Measurements from ENCODE around the gene EEIG2.

- TF ChIP-seq POLR2AphosphoS2 (conservative IDR thresholded peaks at IDR 0.05; ENCODE audit: low read length) (no peak), CEBPB (IDR thresholded peaks at IDR 0.05) (no peak), EP300 (IDR thresholded peaks at IDR 0.05) (no peak), SMC3 (IDR thresholded peaks at IDR 0.05) (peak; percentile 85)
- TF ChIP-seq, protein P1, sequence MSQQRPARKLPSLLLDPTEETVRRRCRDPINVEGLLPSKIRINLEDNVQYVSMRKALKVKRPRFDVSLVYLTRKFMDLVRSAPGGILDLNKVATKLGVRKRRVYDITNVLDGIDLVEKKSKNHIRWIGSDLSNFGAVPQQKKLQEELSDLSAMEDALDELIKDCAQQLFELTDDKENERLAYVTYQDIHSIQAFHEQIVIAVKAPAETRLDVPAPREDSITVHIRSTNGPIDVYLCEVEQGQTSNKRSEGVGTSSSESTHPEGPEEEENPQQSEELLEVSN (IDR thresholded peaks at IDR 0.05; ENCODE audit: borderline replicate concordance, low read depth): no peak
- TF ChIP-seq, protein P2, sequence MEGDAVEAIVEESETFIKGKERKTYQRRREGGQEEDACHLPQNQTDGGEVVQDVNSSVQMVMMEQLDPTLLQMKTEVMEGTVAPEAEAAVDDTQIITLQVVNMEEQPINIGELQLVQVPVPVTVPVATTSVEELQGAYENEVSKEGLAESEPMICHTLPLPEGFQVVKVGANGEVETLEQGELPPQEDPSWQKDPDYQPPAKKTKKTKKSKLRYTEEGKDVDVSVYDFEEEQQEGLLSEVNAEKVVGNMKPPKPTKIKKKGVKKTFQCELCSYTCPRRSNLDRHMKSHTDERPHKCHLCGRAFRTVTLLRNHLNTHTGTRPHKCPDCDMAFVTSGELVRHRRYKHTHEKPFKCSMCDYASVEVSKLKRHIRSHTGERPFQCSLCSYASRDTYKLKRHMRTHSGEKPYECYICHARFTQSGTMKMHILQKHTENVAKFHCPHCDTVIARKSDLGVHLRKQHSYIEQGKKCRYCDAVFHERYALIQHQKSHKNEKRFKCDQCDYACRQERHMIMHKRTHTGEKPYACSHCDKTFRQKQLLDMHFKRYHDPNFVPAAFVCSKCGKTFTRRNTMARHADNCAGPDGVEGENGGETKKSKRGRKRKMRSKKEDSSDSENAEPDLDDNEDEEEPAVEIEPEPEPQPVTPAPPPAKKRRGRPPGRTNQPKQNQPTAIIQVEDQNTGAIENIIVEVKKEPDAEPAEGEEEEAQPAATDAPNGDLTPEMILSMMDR (IDR thresholded peaks at IDR 0.05): peak; percentile 79
Measured at GRCh38 chr1:108512239-108513043, 47.5 kb upstream of the EEIG2 start.
